GM10248 (cell line): ENCODE results near the gene ITGAV.

ENCODE experiments used
- CTCF ChIA-PET: fragments of 300-600 bp; sonication (Branson Sonifier 250); formaldehyde crosslinking; extraction: SDS; loops from one replicate; lab custom pipeline; 2021; ENCODE audit warnings: antibody characterized with exemption; lab: Yijun Ruan, JAX
- POLR2A ChIA-PET: fragments of 350-650 bp; sonication (Branson Sonifier 250); formaldehyde crosslinking; extraction: SDS; loops from one replicate; lab custom pipeline; 2020; ENCODE audit warnings: antibody characterized with exemption; lab: Yijun Ruan, JAX
- DNase-seq: peaks from one replicate; pipeline ENCODE4 v3.0.0; 2012; ENCODE audit errors: extremely low spot score
- TF ChIP-seq, protein P1 (sequence below): IDR thresholded peaks from 2 replicates; pipeline ENCODE4 v1.5.1; 2012; ENCODE audit warnings: mild to moderate bottlenecking, low read depth; ENCODE audit errors: extremely low read depth, missing control alignments, control extremely low read depth

ITGAV gene

DNA sequence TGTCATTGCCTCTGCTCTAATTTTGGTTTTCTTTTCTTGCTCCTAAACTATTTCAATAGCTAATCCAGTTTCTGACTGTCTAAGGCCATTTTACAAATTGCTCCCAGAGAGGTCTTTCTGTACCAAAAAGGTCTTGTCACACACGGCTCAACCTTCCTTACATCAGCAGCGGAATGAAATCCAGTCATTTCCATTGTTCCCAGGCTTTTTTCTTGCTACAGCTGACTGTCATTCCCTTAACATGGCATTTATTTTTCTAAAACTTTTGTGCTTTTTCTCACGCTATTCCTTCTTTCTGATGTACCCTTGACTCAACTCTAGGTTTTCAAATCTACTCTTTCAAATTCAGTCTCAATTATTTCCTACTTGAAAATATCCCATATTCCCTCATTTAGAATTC, 128.3 kb downstream of the ITGAV start:
- ChIA-PET CTCF (no interaction called here), POLR2A (no interaction called here)
- no peak for DNase-seq
- TF ChIP-seq, protein P1, sequence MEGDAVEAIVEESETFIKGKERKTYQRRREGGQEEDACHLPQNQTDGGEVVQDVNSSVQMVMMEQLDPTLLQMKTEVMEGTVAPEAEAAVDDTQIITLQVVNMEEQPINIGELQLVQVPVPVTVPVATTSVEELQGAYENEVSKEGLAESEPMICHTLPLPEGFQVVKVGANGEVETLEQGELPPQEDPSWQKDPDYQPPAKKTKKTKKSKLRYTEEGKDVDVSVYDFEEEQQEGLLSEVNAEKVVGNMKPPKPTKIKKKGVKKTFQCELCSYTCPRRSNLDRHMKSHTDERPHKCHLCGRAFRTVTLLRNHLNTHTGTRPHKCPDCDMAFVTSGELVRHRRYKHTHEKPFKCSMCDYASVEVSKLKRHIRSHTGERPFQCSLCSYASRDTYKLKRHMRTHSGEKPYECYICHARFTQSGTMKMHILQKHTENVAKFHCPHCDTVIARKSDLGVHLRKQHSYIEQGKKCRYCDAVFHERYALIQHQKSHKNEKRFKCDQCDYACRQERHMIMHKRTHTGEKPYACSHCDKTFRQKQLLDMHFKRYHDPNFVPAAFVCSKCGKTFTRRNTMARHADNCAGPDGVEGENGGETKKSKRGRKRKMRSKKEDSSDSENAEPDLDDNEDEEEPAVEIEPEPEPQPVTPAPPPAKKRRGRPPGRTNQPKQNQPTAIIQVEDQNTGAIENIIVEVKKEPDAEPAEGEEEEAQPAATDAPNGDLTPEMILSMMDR = no peak

DNA sequence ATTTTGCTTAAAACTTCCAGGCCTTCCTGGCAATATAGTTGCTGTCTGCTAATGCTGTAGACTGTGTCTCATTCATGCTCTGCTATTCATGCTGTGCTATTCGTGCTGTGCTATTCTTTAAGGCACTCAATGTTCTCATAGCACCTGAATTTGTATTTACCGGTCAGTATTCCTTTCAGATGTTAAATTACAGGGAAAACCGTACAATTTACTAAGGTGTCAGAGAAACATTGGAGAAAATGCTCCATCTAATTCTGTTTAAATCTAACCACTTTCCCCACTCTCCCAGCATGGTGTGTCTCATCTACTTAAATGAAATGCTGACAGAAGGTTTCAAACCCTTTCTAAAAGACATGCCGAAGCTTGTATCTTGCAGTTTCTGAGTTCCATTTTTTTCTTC, 129.0 kb downstream of the ITGAV start:
- DNase-seq = no peak
- TF ChIP-seq, protein P1 = no peak
- ChIA-PET CTCF (interaction anchor here (1.0 to 1.5 kb wide), 2 partner anchors 9 to 11 kb away, joined by 3 read pairs; no protein-coding TSS in a partner anchor), POLR2A (no interaction called here)

DNA sequence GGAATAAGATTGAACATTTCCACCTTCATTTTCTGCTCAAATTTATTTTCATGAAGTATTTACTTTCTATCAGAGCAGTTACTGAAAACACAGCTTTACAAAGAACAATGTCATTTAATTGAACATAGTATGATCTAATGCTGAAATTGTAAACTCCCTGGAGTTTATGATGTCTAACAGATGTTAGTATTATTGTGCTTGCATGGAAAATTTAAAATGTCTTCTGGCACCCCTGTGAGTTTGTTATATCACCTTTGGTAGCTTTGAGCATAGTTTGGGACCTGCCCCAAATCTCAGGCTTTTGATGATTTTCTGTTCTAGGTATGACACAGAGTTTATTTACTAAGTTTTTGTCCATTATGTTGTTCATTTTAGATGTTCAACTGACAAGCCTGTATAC, 132.1 kb downstream of the ITGAV start:
- DNase-seq = no peak
- POLR2A ChIA-PET = no interaction called here
- TF ChIP-seq, protein P1 = no peak
- CTCF ChIA-PET = interaction anchor here (1.1 kb wide), 1 partner anchor 12 kb away, joined by 3 read pairs; no protein-coding TSS in a partner anchor

DNA sequence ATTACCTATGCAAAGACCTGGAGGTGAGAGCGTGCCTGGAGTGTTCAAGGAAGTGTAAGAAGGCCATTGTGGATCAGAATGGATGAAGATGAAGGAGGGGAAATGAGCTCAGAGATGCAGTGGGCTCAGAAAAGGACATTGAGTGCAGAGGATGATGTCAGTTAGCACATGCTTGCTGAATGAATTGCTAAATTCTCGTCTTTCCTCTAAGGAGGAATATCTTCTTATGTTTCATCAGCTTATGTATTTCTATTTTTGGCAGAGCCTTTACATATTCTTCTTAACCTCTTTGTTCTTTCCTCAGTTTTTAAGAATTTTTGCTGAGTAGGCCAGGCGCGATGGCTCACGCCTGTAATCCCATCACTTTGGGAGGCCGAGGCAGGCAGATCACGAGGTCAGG, 134.9 kb downstream of the ITGAV start:
- POLR2A ChIA-PET = no interaction called here
- CTCF ChIA-PET = interaction anchor here (1.3 kb wide), 1 partner anchor 13 kb away, joined by 5 read pairs; no protein-coding TSS in a partner anchor
- TF ChIP-seq, protein P1 = no peak
- no peak for DNase-seq

DNA sequence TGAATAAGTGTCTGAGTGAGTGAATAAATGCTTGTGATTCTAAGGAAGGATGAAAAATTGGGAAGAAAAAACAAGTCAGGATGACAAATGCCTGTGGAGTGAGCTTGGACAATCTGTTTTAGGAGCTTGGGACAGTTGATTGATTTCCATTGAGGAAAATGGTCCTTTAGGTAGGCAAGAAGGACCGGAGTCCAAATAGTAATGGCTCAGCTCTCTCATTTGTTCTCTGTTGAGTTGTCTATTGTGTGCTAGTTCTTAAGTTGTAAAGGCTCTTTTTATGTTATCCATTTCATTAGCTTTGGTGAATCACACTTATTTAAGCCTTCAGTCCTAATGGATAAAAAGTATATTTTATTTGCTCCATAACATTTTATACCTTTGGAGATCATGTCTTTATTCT, 135.9 kb downstream of the ITGAV start:
- TF ChIP-seq, protein P1 = no peak
- ChIA-PET POLR2A (interaction anchor here (0.7 kb wide), 1 partner anchor 18 kb away, joined by 3 read pairs; no protein-coding TSS in a partner anchor), CTCF (interaction anchor here (1.3 kb wide), 1 partner anchor 14 kb away, joined by 5 read pairs; no protein-coding TSS in a partner anchor)
- DNase-seq = no peak

DNA sequence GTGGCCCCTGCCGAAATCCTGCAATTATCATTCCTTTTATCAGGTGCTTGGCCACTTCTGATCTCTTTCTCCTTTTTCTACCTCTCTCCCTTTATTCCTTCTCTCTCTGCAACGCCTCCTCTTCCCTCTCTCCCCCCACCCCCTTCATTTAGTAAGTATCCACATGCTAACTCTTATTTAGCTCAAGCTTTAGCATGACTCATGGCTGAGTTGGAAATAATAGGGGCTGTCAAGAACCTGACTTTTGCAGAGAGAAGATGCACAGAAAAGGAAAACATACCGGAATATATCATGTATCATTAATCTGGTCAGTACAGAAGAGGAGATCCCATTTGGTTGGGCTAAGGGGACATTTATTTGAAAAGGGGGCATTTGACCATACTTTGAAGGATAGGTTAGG, 137.1 kb downstream of the ITGAV start:
- ChIA-PET CTCF (no interaction called here), POLR2A (no interaction called here)
- TF ChIP-seq, protein P1 = no peak
- DNase-seq = no peak
